Naive thymus-derived CD4-positive, alpha-beta T cell (primary cell): ENCODE measurements around the gene NSFL1C. TPM values are rescaled to one million over a fixed set of nuclear protein-coding genes. Genes with fewer than 3 reads are reported as not detected.

Experiments used
- ATAC-seq: fragments of 150-1000 bp; cut with Tn5 transposase; 2 replicates; pipeline ENCODE4 v1.10.0; 2021; ENCODE audit warnings: mild to moderate bottlenecking, moderate library complexity
- CTCF ChIA-PET: fragments of 350-600 bp; sonication (Branson Sonifier 250); formaldehyde crosslinking; loops from one replicate; lab custom pipeline; 2021; ENCODE audit warnings: antibody characterized with exemption; lab: Charles Lee
- POLR2A ChIA-PET: fragments of 350-600 bp; sonication (Branson Sonifier 250); formaldehyde crosslinking; loops from one replicate; lab custom pipeline; 2021; ENCODE audit warnings: antibody characterized with exemption, inconsistent platforms; lab: Charles Lee
- DNase-seq, 9 donors: peaks; one replicate each; pipeline versions ENCODE4 v3.0.0 to v3.0.0-alpha.2; 2020 to 2022; ENCODE audit warnings: mixed read lengths in 1 of 9
- H3K27ac ChIP-seq: one replicate; pipeline ENCODE4 v1.7.0; 2013; ENCODE audit warnings: mild to moderate bottlenecking, low read depth, low read length, moderate library complexity
- H3K27me3 ChIP-seq, 2 donors: one replicate each; pipeline ENCODE4 v1.7.0; 2013; ENCODE audit warnings: low read length in 2 of 2, mild to moderate bottlenecking in 2 of 2, moderate library complexity in 2 of 2; ENCODE audit not compliant: control insufficient read depth in 2 of 2, insufficient read depth in 2 of 2
- H3K36me3 ChIP-seq, 3 experiments: 1 replicate in 2 of 3; 2 replicates in 1 of 3; pipeline ENCODE4 v1.7.0; 2013; ENCODE audit warnings: low read length in 3 of 3, mild to moderate bottlenecking in 3 of 3, moderate library complexity in 1 of 3; ENCODE audit not compliant: insufficient read depth in 3 of 3, control insufficient read depth in 2 of 3
- H3K4me1 ChIP-seq, 2 donors: one replicate each; pipeline ENCODE4 v1.7.0; 2013; ENCODE audit warnings: low read length in 2 of 2, mild to moderate bottlenecking in 2 of 2, moderate library complexity in 1 of 2; ENCODE audit not compliant: control insufficient read depth in 2 of 2, insufficient read depth in 2 of 2
- H3K4me3 ChIP-seq: 2 replicates; pipeline ENCODE4 v1.7.0; 2013; ENCODE audit warnings: mild to moderate bottlenecking, low read length
- H3K9me3 ChIP-seq, 3 experiments: 1 replicate in 2 of 3; 2 replicates in 1 of 3; pipeline ENCODE4 v1.7.0; 2013; ENCODE audit warnings: low read length in 3 of 3; ENCODE audit not compliant: control insufficient read depth in 2 of 3
- H3K27ac Mint-ChIP-seq, 9 donors: one replicate each; pipeline ENCODE4 v1.8.0; 2020 to 2022; ENCODE audit warnings: mixed read lengths in 9 of 9, mild to moderate bottlenecking in 8 of 9, moderate library complexity in 5 of 9, inconsistent platforms in 2 of 9
- H3K27me3 Mint-ChIP-seq, 5 donors: one replicate each; pipeline ENCODE4 v1.8.0; 2021 to 2022; ENCODE audit warnings: mixed read lengths in 5 of 5, mild to moderate bottlenecking in 1 of 5
- H3K36me3 Mint-ChIP-seq, 5 donors: one replicate each; pipeline ENCODE4 v1.8.0; 2020 to 2022; ENCODE audit warnings: mixed read lengths in 5 of 5, mild to moderate bottlenecking in 3 of 5, inconsistent platforms in 1 of 5
- H3K4me1 Mint-ChIP-seq, 7 donors: one replicate each; pipeline ENCODE4 v1.8.0; 2020 to 2022; ENCODE audit warnings: mixed read lengths in 7 of 7, mild to moderate bottlenecking in 3 of 7, inconsistent platforms in 1 of 7
- H3K4me3 Mint-ChIP-seq, 10 donors: one replicate each; pipeline ENCODE4 v1.8.0; 2020 to 2022; ENCODE audit warnings: mild to moderate bottlenecking in 10 of 10, mixed read lengths in 10 of 10, moderate library complexity in 6 of 10, inconsistent platforms in 2 of 10
- H3K9me3 Mint-ChIP-seq, 11 donors: one replicate each; pipeline ENCODE4 v1.8.0; 2020 to 2022; ENCODE audit warnings: mixed read lengths in 11 of 11, mild to moderate bottlenecking in 4 of 11, inconsistent platforms in 1 of 11, moderate library complexity in 1 of 11
- intact Hi-C, 2 donors: fragments of 100-400 bp; cut with micrococcal nuclease; formaldehyde crosslinking; loops; one replicate each; pipeline ENCODE4 v1.15.1; 2023
- polyA plus RNA-seq, 2 donors: library from polyadenylated mRNA; unstranded; fragments of 300-500 nt; fragmentation: Illumina TruSeq; gene quantifications; one replicate each; pipeline ENCODE4 v1.2.3, GENCODE V29; 2021
- total RNA-seq, 6 experiments: library from RNA in 5 of 6; stranded (reverse) in 5 of 6; gene quantifications; 1 replicate in 5 of 6; 2 replicates in 1 of 6; pipeline ENCODE4 v1.2.3 and lab custom pipeline; 2021 to 2026

Gene NSFL1C
- total RNA-seq: 10 to 100 TPM; 59.3 to 80.0 (median 64.7) TPM
- 10 to 100 TPM; 80.4 to 81.8 TPM for polyA plus RNA-seq
- 49.9 reads per million, percentile 71 among the genes with 10 or more reads in this experiment for total RNA-seq (lab: John Stamatoyannopoulos, UW)

DNA sequence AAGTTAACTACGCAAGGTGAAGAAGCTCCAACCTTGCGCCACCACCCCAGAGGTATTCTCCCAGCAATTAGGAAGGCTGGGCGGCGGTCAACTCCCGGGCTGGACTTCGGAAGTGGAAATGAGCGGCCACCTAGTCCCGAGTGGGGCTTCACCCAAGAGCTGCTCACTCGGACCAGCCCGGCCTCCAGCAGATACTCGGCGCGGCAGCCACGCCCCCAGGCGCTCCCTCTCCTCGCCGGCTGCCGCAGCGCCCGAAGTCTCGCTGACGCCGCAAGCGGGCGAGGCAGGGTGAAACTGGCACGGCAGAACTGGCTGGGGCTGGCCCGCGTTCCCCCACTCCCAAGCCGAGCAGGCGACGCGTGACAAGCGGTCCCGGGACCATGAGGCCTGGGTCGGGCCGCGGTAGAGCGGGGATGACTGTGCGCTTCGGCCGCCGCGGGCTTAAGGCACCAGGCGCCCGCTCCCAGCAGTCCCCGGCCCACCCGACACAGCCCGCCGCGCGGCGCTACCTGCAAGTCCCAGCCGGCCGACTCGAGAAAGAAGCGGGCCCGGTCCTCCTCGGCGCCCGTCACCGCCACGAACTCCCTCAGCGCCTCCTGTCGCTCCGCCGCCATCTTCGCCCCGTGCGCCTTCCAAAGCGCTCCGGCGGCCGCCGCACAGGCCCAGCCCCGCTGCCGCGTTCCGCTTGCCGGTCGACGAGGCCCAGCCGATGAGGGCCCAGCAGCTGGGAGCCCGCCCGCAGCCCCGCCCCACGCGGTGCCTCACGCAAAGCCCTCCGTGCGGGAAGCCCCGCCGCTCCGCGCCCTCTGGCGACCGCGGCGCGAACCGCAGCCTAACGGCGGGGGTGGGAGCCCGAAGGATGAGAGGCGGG lies at the start of gene NSFL1C:
TSS of gene NSFL1C (minus strand) at position 639 of the 871 bp plus-strand sequence. CDS start at position 614, 25 bp downstream.
- Mint-ChIP-seq H3K4me3 (peak within 1 kb of the TSS; percentile 81 to 90 (median 86)), H3K4me1 (peaks cover 42 to 61% (median 48%) of the 10 kb centered on the region in 7 donors), H3K9me3 (no peaks in the 10 kb centered on the region), H3K27me3 (peaks cover 0 to 21% (median 6%) of the 10 kb centered on the region in 5 donors), H3K27ac (peak within 1 kb of the TSS; percentile 35 to 90 (median 79)), H3K36me3 (peaks cover 0 to 20% (median 5%) of the 10 kb centered on the region in 5 donors)
- DNase-seq (peak; percentile 95 to 100 (median 98)), ATAC-seq (peak; percentile 98)
- peak within 1 kb of the TSS; percentile 59 for H3K4me3 ChIP-seq
- peak within 1 kb of the TSS; percentile 82 for H3K27ac ChIP-seq
- no peaks in the 10 kb centered on the region for H3K9me3 ChIP-seq
- no peaks in the 10 kb centered on the region for H3K27me3 ChIP-seq
- H3K4me1 ChIP-seq: peaks cover 19 to 29% of the 10 kb centered on the region in 2 donors
- H3K36me3 ChIP-seq: peaks cover 0 to 29% (median 3%) of the 10 kb centered on the region in 3 experiments
- CTCF ChIA-PET: interaction anchor here (0.6 to 1.7 kb wide), 10 partner anchors 7 to 347 kb away, joined by 3 to 7 read pairs (median 3); no protein-coding TSS in a partner anchor
- intact Hi-C loops: loop anchor here (1.0 to 5.0 kb wide), 18 partner anchors 29 to 924 kb away; partner anchors contain the start of genes FKBP1A (in 2 of the 2), PSMF1 (in 2 of the 2), STK35 (in 2 of the 2) and CSNK2A1 (in 1 of the 2)
- POLR2A ChIA-PET: interaction anchor here (0.7 to 1.6 kb wide), 9 partner anchors 10 to 348 kb away, joined by 3 to 6 read pairs (median 3); partner anchors contain the start of genes PSMF1 and RAD21L1

DNA sequence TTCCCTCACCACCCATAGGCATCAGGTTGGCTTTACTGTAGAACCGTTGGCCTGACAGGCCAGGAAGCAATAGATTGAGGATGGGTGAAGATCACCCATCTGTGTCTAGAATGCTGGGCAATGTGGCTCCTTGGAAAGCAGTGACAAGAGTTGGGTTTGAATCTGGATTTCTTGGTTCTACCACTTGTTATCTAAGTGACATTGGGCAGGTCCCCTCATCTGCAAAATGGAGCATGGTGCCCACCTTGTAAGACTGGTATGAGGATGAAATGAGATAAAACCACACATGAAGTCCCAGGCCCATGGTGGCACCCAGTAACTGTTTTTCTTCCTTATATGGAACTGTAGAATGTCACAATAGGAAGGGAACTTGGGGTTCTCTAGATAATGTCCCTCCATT lies 47.2 kb upstream of the NSFL1C start:
- Mint-ChIP-seq H3K27ac (no peak overlapping the region), H3K36me3 (peaks cover 0 to 3% (median 0%) of the 10 kb centered on the region in 5 donors), H3K27me3 (peaks cover 0 to 18% (median 7%) of the 10 kb centered on the region in 5 donors), H3K4me1 (no peaks in the 10 kb centered on the region), H3K9me3 (peaks cover 0 to 12% (median 2%) of the 10 kb centered on the region in 11 donors), H3K4me3 (no peak overlapping the region)
- Histone ChIP-seq H3K27me3 (no peaks in the 10 kb centered on the region), H3K9me3 (peaks cover 0 to 5% (median 0%) of the 10 kb centered on the region in 3 experiments), H3K4me3 (no peak overlapping the region), H3K36me3 (no peaks in the 10 kb centered on the region), H3K4me1 (no peaks in the 10 kb centered on the region), H3K27ac (no peak overlapping the region)
- ATAC-seq: no peak
- no peak for DNase-seq
- CTCF ChIA-PET: interaction anchor here (1.2 kb wide), 1 partner anchor 220 kb away, joined by 3 read pairs; no protein-coding TSS in a partner anchor
- POLR2A ChIA-PET: interaction anchor here (0.6 kb wide), 1 partner anchor 256 kb away, joined by 4 read pairs; no protein-coding TSS in a partner anchor
- intact Hi-C loops: no loop called here

DNA sequence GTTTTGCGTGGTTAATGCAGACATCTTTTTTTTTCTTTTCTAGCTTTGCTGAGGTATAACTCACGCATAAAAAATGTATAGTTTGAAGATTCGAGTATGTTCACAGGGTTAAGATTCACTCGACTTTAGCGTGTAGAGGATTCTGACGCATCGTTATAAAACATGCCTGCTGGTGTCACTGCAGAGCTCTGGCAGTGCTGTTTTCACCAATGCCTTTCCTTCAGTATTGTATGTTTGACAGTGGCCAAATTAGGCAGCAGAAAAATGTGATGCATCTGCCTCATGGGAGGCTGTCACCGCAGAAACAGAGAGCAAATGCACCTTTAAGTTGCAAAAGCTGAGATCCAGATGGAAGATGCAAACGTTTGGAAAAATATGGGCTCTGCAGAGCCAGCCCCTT lies 42.6 kb upstream of the NSFL1C start:
- CTCF ChIA-PET: interaction anchor here (0.9 to 5.4 kb wide), 8 partner anchors 8 to 268 kb away, joined by 3 to 40 read pairs (median 4); no protein-coding TSS in a partner anchor
- intact Hi-C loops: loop anchor here (1.0 kb wide), 3 partner anchors 113 to 268 kb away; no protein-coding TSS in a partner anchor
- peaks cover 0 to 3% (median 0%) of the 10 kb centered on the region in 5 donors for H3K36me3 Mint-ChIP-seq
- ATAC-seq (peak; percentile 81), DNase-seq (peak in 7 of 9 donors; percentile 4 to 48 (median 34))
- no peaks in the 10 kb centered on the region for H3K4me1 ChIP-seq
- no peaks in the 10 kb centered on the region for H3K27me3 ChIP-seq
- H3K27ac Mint-ChIP-seq: no peak overlapping the region
- peaks cover 0 to 11% (median 2%) of the 10 kb centered on the region in 11 donors for H3K9me3 Mint-ChIP-seq
- POLR2A ChIA-PET: interaction anchor here (1.3 to 1.8 kb wide), 2 partner anchors 222 to 225 kb away, joined by 3 to 6 read pairs; no protein-coding TSS in a partner anchor
- H3K36me3 ChIP-seq: no peaks in the 10 kb centered on the region
- H3K4me3 Mint-ChIP-seq: no peak overlapping the region
- H3K4me1 Mint-ChIP-seq: no peaks in the 10 kb centered on the region
- H3K4me3 ChIP-seq: no peak overlapping the region
- peaks cover 0 to 5% (median 0%) of the 10 kb centered on the region in 3 experiments for H3K9me3 ChIP-seq
- H3K27ac ChIP-seq: no peak overlapping the region
- peaks cover 0 to 42% (median 7%) of the 10 kb centered on the region in 5 donors for H3K27me3 Mint-ChIP-seq

DNA sequence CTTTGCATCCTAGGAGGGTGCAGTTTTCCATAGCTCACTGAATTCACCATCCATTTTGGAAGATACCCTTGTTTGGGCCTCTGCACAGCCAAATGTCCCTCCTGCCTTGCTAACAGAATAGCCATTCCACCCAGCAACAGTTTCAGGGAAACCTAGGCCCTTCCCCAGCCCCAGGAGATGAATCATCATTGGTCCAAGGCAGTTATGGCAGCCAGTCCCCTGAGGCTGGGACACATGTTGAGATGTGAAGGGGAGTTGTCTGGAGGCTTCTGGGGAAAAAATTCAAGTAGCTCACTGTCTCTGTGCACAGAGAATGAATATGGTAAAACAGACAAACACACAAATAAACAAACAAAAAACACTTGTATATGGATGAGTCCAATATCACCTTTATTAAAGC lies 41.9 kb upstream of the NSFL1C start:
- Mint-ChIP-seq H3K36me3 (peaks cover 0 to 3% (median 0%) of the 10 kb centered on the region in 5 donors), H3K9me3 (peaks cover 0 to 9% (median 2%) of the 10 kb centered on the region in 11 donors), H3K27ac (no peak overlapping the region), H3K4me1 (peaks cover 0 to 4% (median 2%) of the 10 kb centered on the region in 7 donors), H3K27me3 (peaks cover 1 to 42% (median 7%) of the 10 kb centered on the region in 5 donors), H3K4me3 (no peak overlapping the region)
- Histone ChIP-seq H3K36me3 (no peaks in the 10 kb centered on the region), H3K9me3 (peaks cover 0 to 5% (median 0%) of the 10 kb centered on the region in 3 experiments), H3K4me3 (no peak overlapping the region), H3K4me1 (no peaks in the 10 kb centered on the region), H3K27ac (no peak overlapping the region), H3K27me3 (no peaks in the 10 kb centered on the region)
- DNase-seq: no peak
- intact Hi-C loops: no loop called here
- ChIA-PET POLR2A (interaction anchor here (1.3 to 1.8 kb wide), 2 partner anchors 223 to 226 kb away, joined by 3 to 6 read pairs; no protein-coding TSS in a partner anchor), CTCF (interaction anchor here (0.9 to 5.4 kb wide), 5 partner anchors 9 to 269 kb away, joined by 3 to 40 read pairs (median 4); no protein-coding TSS in a partner anchor)
- ATAC-seq: no peak

DNA sequence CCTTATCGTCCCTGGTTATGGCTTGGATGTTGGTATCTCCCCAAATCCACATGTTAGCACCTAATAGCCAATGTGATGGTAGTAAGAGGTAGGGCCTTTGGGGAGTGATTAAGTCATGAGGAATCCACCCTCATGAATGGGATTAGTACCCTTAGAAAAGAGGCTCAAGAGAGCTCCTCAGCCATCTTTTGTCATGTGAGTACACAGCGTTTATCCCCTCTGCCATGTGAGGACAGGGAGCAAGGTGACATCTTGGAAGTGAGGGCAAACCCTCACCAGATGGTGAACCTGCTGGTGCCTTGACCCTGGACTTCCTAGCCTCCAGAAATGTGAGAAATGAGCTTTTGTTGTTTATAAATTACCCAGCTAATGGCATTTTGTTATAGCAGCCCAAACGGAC lies 40.6 kb upstream of the NSFL1C start:
- CTCF ChIA-PET: interaction anchor here (1.3 to 5.4 kb wide), 2 partner anchors 26 to 227 kb away, joined by 3 to 40 read pairs; no protein-coding TSS in a partner anchor
- intact Hi-C loops: no loop called here

DNA sequence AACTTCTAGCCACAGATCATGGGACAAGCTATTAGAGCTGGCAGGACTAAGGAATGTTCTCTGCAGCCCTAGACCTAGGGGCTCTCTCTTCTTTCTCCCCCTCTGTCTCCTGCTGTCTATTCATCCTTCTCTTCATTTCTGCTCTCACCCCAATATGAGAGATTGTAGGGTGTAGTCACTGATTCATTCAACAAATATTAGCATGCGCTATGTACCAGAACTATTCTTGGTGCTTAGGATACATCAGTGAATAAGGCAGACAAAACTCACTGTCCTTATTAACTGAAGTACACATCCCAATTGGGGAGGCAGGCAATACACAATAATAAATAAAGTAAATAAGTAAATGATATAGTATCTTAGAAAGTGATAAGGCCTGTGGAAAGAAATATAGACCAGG lies 39.2 kb upstream of the NSFL1C start:
- DNase-seq (no peak), ATAC-seq (no peak)
- Mint-ChIP-seq H3K36me3 (no peaks in the 10 kb centered on the region), H3K27ac (no peak overlapping the region), H3K9me3 (peaks cover 0 to 14% (median 2%) of the 10 kb centered on the region in 11 donors), H3K4me3 (no peak overlapping the region), H3K4me1 (peaks cover 2 to 8% (median 4%) of the 10 kb centered on the region in 7 donors), H3K27me3 (peaks cover 5 to 50% (median 14%) of the 10 kb centered on the region in 5 donors)
- ChIA-PET CTCF (interaction anchor here (5.4 kb wide), 1 partner anchor 229 kb away, joined by 40 read pairs; no protein-coding TSS in a partner anchor), POLR2A (no interaction called here)
- Histone ChIP-seq H3K4me3 (no peak overlapping the region), H3K4me1 (no peaks in the 10 kb centered on the region), H3K27ac (no peak overlapping the region), H3K36me3 (no peaks in the 10 kb centered on the region), H3K9me3 (peaks cover 0 to 3% (median 0%) of the 10 kb centered on the region in 3 experiments), H3K27me3 (peaks cover 0 to 6% of the 10 kb centered on the region in 2 donors)
- intact Hi-C loops: no loop called here

More for the DNA sequence above, 40.6 kb upstream of the NSFL1C start:
- Mint-ChIP-seq H3K27ac (no peak overlapping the region), H3K27me3 (peaks cover 10 to 52% (median 13%) of the 10 kb centered on the region in 5 donors), H3K4me1 (peaks cover 2 to 8% (median 4%) of the 10 kb centered on the region in 7 donors), H3K4me3 (no peak overlapping the region), H3K36me3 (no peaks in the 10 kb centered on the region), H3K9me3 (peaks cover 0 to 12% (median 2%) of the 10 kb centered on the region in 11 donors)
- H3K4me3 ChIP-seq: no peak overlapping the region
- peaks cover 0 to 3% (median 0%) of the 10 kb centered on the region in 3 experiments for H3K9me3 ChIP-seq
- H3K27ac ChIP-seq: no peak overlapping the region
- no peaks in the 10 kb centered on the region for H3K27me3 ChIP-seq
- POLR2A ChIA-PET: no interaction called here
- no peak for ATAC-seq
- DNase-seq: no peak
- no peaks in the 10 kb centered on the region for H3K36me3 ChIP-seq
- no peaks in the 10 kb centered on the region for H3K4me1 ChIP-seq
